ENCODE measurements around the gene TGM6.

Gene TGM6

DNA sequence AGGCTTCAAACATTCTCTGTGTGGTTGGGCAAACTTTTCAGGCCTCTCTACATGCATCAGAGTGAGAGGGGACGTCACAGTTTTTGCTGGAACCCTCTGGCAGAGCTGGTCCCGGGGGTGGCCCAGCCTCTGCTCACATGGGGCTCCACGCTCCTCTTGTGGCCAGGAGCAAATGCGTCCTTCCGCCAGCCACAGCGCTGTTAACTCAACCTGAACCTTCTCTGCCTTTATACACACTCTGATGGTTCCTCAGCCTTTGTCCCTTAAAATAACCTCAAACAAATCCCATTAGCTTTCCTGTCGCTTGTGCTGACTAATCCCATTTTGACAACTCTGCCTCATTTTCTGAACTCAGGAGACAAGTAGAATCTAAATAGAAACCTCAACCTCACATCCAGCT lies 39.4 kb upstream of the TGM6 start:
- no peak overlapping the region for H3K9ac ChIP-seq (ENCODE audit: low read length)
- H3K27me3 ChIP-seq (replicated peaks; ENCODE audit: control insufficient read depth, insufficient read depth, low read length) = no peaks in the 10 kb centered on the region
- peaks cover 4% of the 10 kb centered on the region for H3K9me3 ChIP-seq (ENCODE audit: control insufficient read depth, low read length)
- H3K4me1 ChIP-seq (ENCODE audit: control insufficient read depth, insufficient read depth, low read length) = peaks cover 7% of the 10 kb centered on the region
- H3K4me3 ChIP-seq (ENCODE audit: low read length) = no peak overlapping the region
- H3K36me3 ChIP-seq (ENCODE audit: control insufficient read depth, insufficient read depth, low read length, severe bottlenecking) = no peaks in the 10 kb centered on the region
- DNase-seq (ENCODE audit: low read depth) = no peak

DNA sequence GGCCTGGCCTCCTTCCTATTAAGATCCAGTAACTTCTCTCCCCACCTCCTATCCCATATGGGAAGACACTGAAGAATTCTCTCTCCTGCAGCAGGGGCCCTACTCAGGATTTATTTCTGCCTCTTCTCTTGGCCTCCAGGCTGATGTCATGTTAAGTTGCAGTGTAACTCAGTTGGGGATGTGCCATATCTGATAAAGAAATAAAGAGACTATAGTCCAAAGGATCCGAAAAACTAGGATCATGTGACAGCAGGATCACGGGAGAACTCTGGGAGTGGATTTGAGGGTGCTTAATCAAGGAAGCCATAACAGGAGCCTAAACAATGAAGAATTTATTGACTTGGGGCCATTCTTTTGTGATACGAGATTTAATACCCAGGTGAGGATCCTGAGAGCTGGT lies 38.5 kb upstream of the TGM6 start:
- Histone ChIP-seq H3K27me3 (replicated peaks; ENCODE audit: control insufficient read depth, insufficient read depth, low read length) (no peaks in the 10 kb centered on the region), H3K9ac (ENCODE audit: low read length) (no peak overlapping the region), H3K9me3 (ENCODE audit: control insufficient read depth, low read length) (peaks cover 4% of the 10 kb centered on the region), H3K36me3 (ENCODE audit: control insufficient read depth, insufficient read depth, low read length, severe bottlenecking) (no peaks in the 10 kb centered on the region), H3K4me1 (ENCODE audit: control insufficient read depth, insufficient read depth, low read length) (peaks cover 1% of the 10 kb centered on the region), H3K4me3 (ENCODE audit: low read length) (no peak overlapping the region)
- no peak for DNase-seq (ENCODE audit: low read depth)

DNA sequence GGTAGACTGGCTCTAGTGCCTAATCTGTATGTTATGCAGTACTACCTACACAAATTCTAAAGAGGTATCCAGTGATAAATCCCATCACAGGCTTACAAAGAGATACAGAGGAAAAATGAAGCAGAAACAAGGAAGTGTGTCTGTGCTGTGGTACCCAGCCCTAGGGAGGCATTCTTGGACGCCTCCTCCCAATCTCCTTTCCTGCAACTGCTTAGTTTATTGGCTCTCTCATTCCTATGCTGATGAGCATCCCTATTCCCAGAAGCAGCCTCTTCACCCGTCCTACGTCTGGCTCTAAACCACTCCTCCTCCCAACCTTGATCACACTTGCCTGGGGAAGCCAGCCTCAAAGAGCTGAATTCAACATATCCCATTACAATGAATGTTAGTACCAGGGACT lies 34.5 kb upstream of the TGM6 start:
- no peaks in the 10 kb centered on the region for H3K27me3 ChIP-seq (replicated peaks; ENCODE audit: control insufficient read depth, insufficient read depth, low read length)
- DNase-seq (ENCODE audit: low read depth) = no peak
- H3K9ac ChIP-seq (ENCODE audit: low read length) = no peak overlapping the region
- no peak overlapping the region for H3K4me3 ChIP-seq (ENCODE audit: low read length)
- H3K9me3 ChIP-seq (ENCODE audit: control insufficient read depth, low read length) = peaks cover 4% of the 10 kb centered on the region
- H3K36me3 ChIP-seq (ENCODE audit: control insufficient read depth, insufficient read depth, low read length, severe bottlenecking) = no peaks in the 10 kb centered on the region
- no peaks in the 10 kb centered on the region for H3K4me1 ChIP-seq (ENCODE audit: control insufficient read depth, insufficient read depth, low read length)

DNA sequence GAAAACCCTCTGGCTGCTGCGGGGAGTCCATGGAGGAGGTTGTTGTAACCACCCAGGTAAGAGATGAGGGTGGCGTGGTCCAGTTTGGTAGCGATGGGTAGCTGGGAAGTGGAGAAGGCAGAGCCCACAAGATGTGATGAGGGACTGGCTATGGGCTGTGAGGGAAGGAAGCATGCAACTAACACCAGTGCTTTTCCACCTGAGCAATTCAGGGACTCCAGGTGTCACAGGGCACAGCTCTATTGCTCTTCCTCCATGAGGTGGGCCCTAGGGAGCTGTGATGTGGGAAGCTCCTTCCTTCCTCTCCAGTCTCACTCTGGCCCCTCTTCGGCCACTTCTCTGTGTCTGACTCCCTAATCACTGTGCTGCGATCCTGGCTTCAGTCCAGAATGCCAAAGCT lies 32.4 kb upstream of the TGM6 start:
- peaks cover 4% of the 10 kb centered on the region for H3K9me3 ChIP-seq (ENCODE audit: control insufficient read depth, low read length)
- no peak overlapping the region for H3K4me3 ChIP-seq (ENCODE audit: low read length)
- no peak overlapping the region for H3K9ac ChIP-seq (ENCODE audit: low read length)
- H3K27me3 ChIP-seq (replicated peaks; ENCODE audit: control insufficient read depth, insufficient read depth, low read length) = no peaks in the 10 kb centered on the region
- DNase-seq (ENCODE audit: low read depth) = no peak
- no peaks in the 10 kb centered on the region for H3K4me1 ChIP-seq (ENCODE audit: control insufficient read depth, insufficient read depth, low read length)
- H3K36me3 ChIP-seq (ENCODE audit: control insufficient read depth, insufficient read depth, low read length, severe bottlenecking) = no peaks in the 10 kb centered on the region

DNA sequence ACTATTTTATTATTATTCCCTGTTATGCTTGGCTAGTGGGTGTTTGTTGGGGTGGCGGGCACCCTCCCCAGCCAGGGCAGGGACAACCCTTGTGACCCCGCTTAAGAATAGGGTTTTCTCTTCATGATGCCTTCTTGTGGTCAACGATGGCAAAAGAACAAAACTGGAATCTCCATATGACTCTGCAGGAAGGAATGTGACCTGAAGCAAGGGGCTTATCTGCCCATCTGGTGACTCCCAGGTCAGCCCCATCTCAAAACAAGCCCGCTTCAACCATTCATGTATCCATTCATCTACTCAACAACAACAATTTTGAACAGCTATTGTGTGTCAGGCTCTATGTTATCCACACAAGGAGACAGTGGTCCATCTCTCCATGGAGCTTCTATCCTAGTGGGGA lies 30.9 kb upstream of the TGM6 start:
- no peak for DNase-seq (ENCODE audit: low read depth)
- Histone ChIP-seq H3K36me3 (ENCODE audit: control insufficient read depth, insufficient read depth, low read length, severe bottlenecking) (no peaks in the 10 kb centered on the region), H3K27me3 (replicated peaks; ENCODE audit: control insufficient read depth, insufficient read depth, low read length) (no peaks in the 10 kb centered on the region), H3K4me1 (ENCODE audit: control insufficient read depth, insufficient read depth, low read length) (no peaks in the 10 kb centered on the region), H3K9ac (ENCODE audit: low read length) (no peak overlapping the region), H3K9me3 (ENCODE audit: control insufficient read depth, low read length) (no peaks in the 10 kb centered on the region), H3K4me3 (ENCODE audit: low read length) (no peak overlapping the region)

DNA sequence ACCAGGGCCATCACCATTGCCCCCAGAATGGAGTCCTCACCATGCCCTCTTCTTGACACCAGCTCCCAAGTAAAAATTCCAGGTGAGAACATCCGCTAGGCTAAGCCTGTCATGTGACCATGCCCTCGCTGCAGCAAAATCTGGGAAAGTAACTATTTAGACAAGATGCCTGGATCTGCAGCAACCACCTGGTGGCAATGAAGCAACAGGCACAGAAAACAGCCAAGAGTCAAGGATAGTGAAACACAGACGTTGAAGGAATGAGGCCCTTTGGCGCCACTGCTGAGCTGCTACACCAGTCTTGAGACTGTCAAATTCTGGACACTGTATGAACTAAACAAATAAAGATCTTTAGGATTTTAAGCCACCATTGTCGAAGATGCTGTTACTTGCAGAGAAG lies 30.1 kb upstream of the TGM6 start:
- H3K9me3 ChIP-seq (ENCODE audit: control insufficient read depth, low read length) = no peaks in the 10 kb centered on the region
- no peak overlapping the region for H3K9ac ChIP-seq (ENCODE audit: low read length)
- no peak for DNase-seq (ENCODE audit: low read depth)
- H3K4me1 ChIP-seq (ENCODE audit: control insufficient read depth, insufficient read depth, low read length) = no peaks in the 10 kb centered on the region
- H3K36me3 ChIP-seq (ENCODE audit: control insufficient read depth, insufficient read depth, low read length, severe bottlenecking) = no peaks in the 10 kb centered on the region
- no peak overlapping the region for H3K4me3 ChIP-seq (ENCODE audit: low read length)
- H3K27me3 ChIP-seq (replicated peaks; ENCODE audit: control insufficient read depth, insufficient read depth, low read length) = no peaks in the 10 kb centered on the region

DNA sequence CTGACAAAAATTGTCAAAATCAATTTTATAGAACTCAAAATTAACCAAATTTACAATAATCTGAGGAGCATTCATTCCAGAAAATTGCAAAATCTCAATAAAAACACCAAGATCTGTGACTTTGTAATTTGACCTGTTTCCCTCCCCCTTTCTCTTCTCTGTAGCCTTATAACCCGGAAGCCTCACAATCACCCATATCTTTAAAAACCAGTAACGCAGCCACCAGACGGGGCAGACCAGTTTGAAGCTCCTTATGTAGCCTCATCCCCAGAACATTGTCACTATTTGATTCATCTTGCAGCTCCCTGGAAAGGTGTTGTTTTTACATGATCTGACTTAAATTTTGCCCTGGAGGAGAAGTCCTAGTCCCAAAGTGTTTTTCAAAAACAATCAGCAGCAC lies 27.5 kb upstream of the TGM6 start:
- H3K27me3 ChIP-seq (replicated peaks; ENCODE audit: control insufficient read depth, insufficient read depth, low read length) = no peaks in the 10 kb centered on the region
- no peak overlapping the region for H3K4me3 ChIP-seq (ENCODE audit: low read length)
- no peak for DNase-seq (ENCODE audit: low read depth)
- no peak overlapping the region for H3K9ac ChIP-seq (ENCODE audit: low read length)
- H3K4me1 ChIP-seq (ENCODE audit: control insufficient read depth, insufficient read depth, low read length) = no peaks in the 10 kb centered on the region
- H3K36me3 ChIP-seq (ENCODE audit: control insufficient read depth, insufficient read depth, low read length, severe bottlenecking) = no peaks in the 10 kb centered on the region
- H3K9me3 ChIP-seq (ENCODE audit: control insufficient read depth, low read length) = no peaks in the 10 kb centered on the region

DNA sequence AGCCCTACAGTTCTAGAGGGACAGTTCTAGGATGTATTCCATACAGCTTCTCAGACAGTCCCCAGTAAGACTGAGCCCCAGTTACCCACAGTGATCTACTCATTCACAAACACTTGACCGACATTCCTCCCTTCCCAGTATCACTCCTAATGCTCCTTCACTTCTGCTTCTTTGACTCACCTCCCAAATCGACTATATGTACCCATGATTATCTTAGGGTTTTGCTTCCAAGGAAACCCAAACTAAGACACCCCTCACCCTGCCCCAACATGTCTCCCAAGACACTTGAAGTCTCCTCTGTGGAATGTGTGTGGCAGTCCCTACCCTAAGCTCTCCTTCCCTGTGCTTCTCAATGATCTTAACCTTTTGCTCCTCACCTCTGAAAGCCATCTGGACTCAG lies 23.6 kb upstream of the TGM6 start:
- DNase-seq (ENCODE audit: low read depth) = no peak
- H3K27me3 ChIP-seq (replicated peaks; ENCODE audit: control insufficient read depth, insufficient read depth, low read length) = no peaks in the 10 kb centered on the region
- H3K9me3 ChIP-seq (ENCODE audit: control insufficient read depth, low read length) = peaks cover 31% of the 10 kb centered on the region
- H3K36me3 ChIP-seq (ENCODE audit: control insufficient read depth, insufficient read depth, low read length, severe bottlenecking) = no peaks in the 10 kb centered on the region
- H3K4me3 ChIP-seq (ENCODE audit: low read length) = no peak overlapping the region
- no peak overlapping the region for H3K9ac ChIP-seq (ENCODE audit: low read length)
- H3K4me1 ChIP-seq (ENCODE audit: control insufficient read depth, insufficient read depth, low read length) = no peaks in the 10 kb centered on the region

DNA sequence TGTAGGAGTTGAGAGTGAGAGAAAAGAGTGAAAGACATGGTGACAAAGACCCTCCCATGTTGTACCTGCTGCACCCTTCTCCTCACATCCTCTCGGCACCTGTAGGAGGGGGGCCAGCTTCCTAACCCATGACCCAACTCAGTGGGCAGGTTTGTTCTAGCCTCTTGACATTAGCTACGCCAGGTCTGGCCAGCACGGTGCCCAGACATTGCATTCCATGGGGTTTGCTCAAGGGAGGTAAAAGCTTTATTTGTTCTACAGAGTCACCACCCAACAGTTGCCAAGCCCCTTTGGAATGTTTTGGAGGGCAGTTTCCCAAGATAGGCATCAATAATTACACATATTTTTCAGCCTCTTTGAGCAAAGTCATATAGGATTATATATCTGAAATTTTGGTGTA lies 22.7 kb upstream of the TGM6 start:
- peaks cover 32% of the 10 kb centered on the region for H3K9me3 ChIP-seq (ENCODE audit: control insufficient read depth, low read length)
- DNase-seq (ENCODE audit: low read depth) = no peak
- H3K4me1 ChIP-seq (ENCODE audit: control insufficient read depth, insufficient read depth, low read length) = no peaks in the 10 kb centered on the region

DNA sequence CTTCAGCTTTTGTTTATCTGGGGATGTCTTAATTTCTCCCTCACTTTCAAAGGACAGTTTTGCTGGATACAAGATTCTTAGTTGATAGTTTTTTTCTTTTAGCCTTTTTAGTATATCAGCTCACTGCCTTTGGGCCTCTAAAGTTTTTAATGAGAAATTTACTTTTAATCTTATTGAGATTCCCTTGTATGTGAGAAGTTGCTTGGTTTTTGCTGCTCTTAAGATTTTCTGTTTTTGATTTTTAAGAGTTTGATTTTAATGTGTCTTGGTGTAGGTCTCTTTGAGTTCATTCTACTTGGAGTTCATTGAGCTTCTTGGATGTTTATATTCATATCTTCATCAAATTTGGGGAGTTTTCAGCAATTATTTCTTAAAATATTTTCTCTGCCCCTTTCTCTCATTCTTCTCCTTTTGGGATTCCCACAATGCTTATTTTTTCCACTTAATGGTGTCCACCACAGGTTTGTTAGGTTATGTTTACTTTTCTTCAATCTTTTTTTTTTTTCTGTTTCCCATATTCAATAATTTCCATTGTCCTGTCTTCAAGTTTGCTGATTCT lies 19.6 kb upstream of the TGM6 start:
- peaks cover 10% of the 10 kb centered on the region for H3K4me1 ChIP-seq (ENCODE audit: control insufficient read depth, insufficient read depth, low read length)
- peaks cover 32% of the 10 kb centered on the region for H3K9me3 ChIP-seq (ENCODE audit: control insufficient read depth, low read length)
- no peak overlapping the region for H3K4me3 ChIP-seq (ENCODE audit: low read length)
- no peak for DNase-seq (ENCODE audit: low read depth)
- H3K36me3 ChIP-seq (ENCODE audit: control insufficient read depth, insufficient read depth, low read length, severe bottlenecking) = no peaks in the 10 kb centered on the region
- H3K9ac ChIP-seq (ENCODE audit: low read length) = no peak overlapping the region
- no peaks in the 10 kb centered on the region for H3K27me3 ChIP-seq (replicated peaks; ENCODE audit: control insufficient read depth, insufficient read depth, low read length)

More for the DNA sequence above, 22.7 kb upstream of the TGM6 start:
- Histone ChIP-seq H3K36me3 (ENCODE audit: control insufficient read depth, insufficient read depth, low read length, severe bottlenecking) (no peaks in the 10 kb centered on the region), H3K27me3 (replicated peaks; ENCODE audit: control insufficient read depth, insufficient read depth, low read length) (no peaks in the 10 kb centered on the region), H3K4me3 (ENCODE audit: low read length) (no peak overlapping the region), H3K9ac (ENCODE audit: low read length) (no peak overlapping the region)

DNA sequence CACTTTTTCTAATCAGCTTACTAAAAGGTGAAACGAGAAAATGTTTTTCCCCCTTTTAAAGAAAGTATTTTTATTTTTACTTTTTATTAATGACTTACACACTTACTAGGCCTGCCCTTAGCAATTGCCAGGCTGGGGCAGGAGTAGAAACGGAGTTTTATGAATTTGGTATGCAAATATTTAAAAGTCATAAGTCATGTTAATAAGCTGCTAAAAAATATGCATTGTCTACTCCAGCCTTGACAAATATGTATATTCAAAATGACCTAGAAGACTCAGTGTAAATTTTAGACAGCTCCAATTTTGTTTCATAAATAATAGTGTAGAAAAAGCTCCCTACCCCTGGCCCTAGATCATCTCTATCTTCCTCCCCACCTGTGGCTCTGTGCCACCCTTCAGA lies 17.5 kb upstream of the TGM6 start:
- DNase-seq (ENCODE audit: low read depth) = no peak
- Histone ChIP-seq H3K27me3 (replicated peaks; ENCODE audit: control insufficient read depth, insufficient read depth, low read length) (no peaks in the 10 kb centered on the region), H3K4me1 (ENCODE audit: control insufficient read depth, insufficient read depth, low read length) (peaks cover 10% of the 10 kb centered on the region), H3K36me3 (ENCODE audit: control insufficient read depth, insufficient read depth, low read length, severe bottlenecking) (no peaks in the 10 kb centered on the region), H3K9me3 (ENCODE audit: control insufficient read depth, low read length) (peaks cover 34% of the 10 kb centered on the region), H3K9ac (ENCODE audit: low read length) (no peak overlapping the region), H3K4me3 (ENCODE audit: low read length) (no peak overlapping the region)

DNA sequence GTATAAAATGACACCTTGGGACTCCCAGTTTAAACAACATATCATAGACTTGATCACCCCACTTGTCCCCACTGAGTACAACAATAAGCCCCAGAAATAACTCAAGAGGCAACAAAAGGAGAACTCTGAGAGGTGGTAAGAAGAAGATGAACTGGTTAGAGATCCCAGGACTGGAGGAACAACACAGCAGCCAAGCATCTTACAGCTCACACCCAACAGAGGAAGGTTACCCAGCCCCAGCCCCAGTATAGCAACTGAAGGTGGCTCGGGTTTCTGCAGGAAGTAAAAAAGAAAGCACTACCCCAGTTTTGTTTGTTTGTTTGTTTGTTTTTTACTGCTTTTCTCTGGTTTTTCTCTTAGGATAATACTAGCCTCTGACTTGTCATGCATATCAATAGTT lies 17.1 kb upstream of the TGM6 start:
- Histone ChIP-seq H3K9me3 (ENCODE audit: control insufficient read depth, low read length) (peaks cover 37% of the 10 kb centered on the region), H3K9ac (ENCODE audit: low read length) (no peak overlapping the region), H3K36me3 (ENCODE audit: control insufficient read depth, insufficient read depth, low read length, severe bottlenecking) (no peaks in the 10 kb centered on the region), H3K4me3 (ENCODE audit: low read length) (peak overlapping the region; percentile 21), H3K27me3 (replicated peaks; ENCODE audit: control insufficient read depth, insufficient read depth, low read length) (no peaks in the 10 kb centered on the region), H3K4me1 (ENCODE audit: control insufficient read depth, insufficient read depth, low read length) (peaks cover 10% of the 10 kb centered on the region)
- no peak for DNase-seq (ENCODE audit: low read depth)

Data from adipocyte (in vitro differentiated cells).